Bronchial epithelial cell (primary cell): ENCODE data around the gene CARD10. TPM values are rescaled to one million over a fixed set of nuclear protein-coding genes. Genes with fewer than 3 reads are reported as not detected.

Experiments used
- DNase-seq: peaks from one replicate; pipeline ENCODE4 v3.0.0-alpha.2; 2010; ENCODE audit warnings: low read depth
- FAIRE-seq: peaks from 2 replicates; lab custom pipeline; 2011; peaks lifted over from hg19 to GRCh38; lab: Jason Lieb, UNC
- H3K27me3 ChIP-seq: 2 replicates; pipeline ENCODE4 v1.5.1; 2011; ENCODE audit warnings: low read length; ENCODE audit not compliant: control insufficient read depth, insufficient read depth
- H3K36me3 ChIP-seq: 2 replicates; pipeline ENCODE4 v1.5.1; 2011; ENCODE audit warnings: low read length; ENCODE audit not compliant: control insufficient read depth, insufficient read depth
- H3K4me3 ChIP-seq: 2 replicates; pipeline ENCODE4 v1.5.1; 2011; ENCODE audit warnings: mild to moderate bottlenecking, low read depth, low read length, control low read depth
- CTCF ChIP-seq: IDR thresholded peaks from 2 replicates; pipeline ENCODE4 v1.5.1; 2011; ENCODE audit warnings: mild to moderate bottlenecking, moderate library complexity, low read length, control low read depth, inconsistent platforms; ENCODE audit not compliant: insufficient read depth, severe bottlenecking
- total RNA-seq: library from RNA; depleted of rRNA; stranded (reverse); fragments of >200 nt; gene quantifications from 2 replicates; pipeline ENCODE4 v1.2.1, GENCODE V29; 2014

CARD10 gene
- total RNA-seq, 1 donor from 2014 or later = 14.2 TPM

DNA sequence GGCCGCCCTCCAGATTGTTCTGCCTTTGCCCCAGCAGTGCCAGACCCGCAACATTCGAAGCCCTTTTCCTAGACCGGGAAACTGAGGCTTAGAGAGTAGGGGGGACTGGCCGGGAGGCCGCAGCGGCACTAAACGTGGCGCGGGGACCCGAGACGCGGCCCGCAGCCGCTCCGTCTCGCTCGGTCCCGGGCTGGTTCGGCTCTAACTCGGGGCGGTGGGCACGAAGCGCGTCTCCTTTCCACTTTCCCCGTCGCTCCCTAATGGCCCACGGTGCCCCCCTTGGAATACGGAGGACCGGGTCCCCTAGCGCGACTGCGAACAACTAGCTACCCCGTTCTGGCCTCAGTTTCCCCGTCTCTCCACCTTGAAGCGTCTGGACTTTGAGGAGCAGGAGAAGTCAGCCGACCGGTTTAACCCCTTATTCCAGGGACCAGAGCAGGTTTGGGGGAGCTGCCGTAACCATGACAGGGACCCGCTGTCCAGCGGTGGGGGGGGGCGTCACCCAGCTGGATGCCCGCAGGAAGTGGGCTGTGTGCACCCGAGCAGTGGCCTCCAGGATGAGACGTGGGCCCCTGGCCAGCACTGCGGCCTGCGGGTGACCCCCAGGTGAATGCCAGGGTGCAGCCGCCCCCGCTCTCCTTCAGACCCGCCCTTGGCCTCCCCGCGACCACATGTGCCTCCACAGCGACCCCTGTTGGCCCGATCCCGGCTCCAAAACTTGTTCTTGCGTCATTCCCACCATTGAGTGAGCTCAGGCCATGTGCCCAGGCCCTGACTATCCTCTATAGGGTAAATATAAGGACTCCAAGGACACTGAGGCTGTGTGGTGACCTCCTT lies 42.2 kb upstream of the CARD10 start:
- FAIRE-seq (no peak), DNase-seq (peak; percentile 76)
- H3K4me3 ChIP-seq = peak overlapping the region; percentile 88

GRCh38 chr22:37560608-37561211 lies 41.5 kb upstream of the CARD10 start:
- TF ChIP-seq CTCF = no peak
- Histone ChIP-seq H3K4me3 (peak overlapping the region; percentile 88), H3K36me3 (peaks cover 3% of the 10 kb centered on the region), H3K27me3 (no peaks in the 10 kb centered on the region)
- DNase-seq = no peak
- FAIRE-seq = no peak

More for the DNA sequence above, 42.2 kb upstream of the CARD10 start:
- no peaks in the 10 kb centered on the region for H3K27me3 ChIP-seq
- peak; percentile 96 for TF ChIP-seq CTCF
- H3K36me3 ChIP-seq = peaks cover 9% of the 10 kb centered on the region

GRCh38 chr22:37559901-37560607 lies 40.8 kb upstream of the CARD10 start, which contains the start of gene CDC42EP1:
TSS of gene CDC42EP1 (plus strand) at chr22:37560480. CDS start at chr22:37566350, 5,870 bp downstream.
- TF ChIP-seq CTCF = no peak
- no peak for DNase-seq
- FAIRE-seq = no peak
- no peaks in the 10 kb centered on the region for H3K27me3 ChIP-seq
- peaks cover 2% of the 10 kb centered on the region for H3K36me3 ChIP-seq
- H3K4me3 ChIP-seq = peak within 1 kb of the TSS; percentile 88

DNA sequence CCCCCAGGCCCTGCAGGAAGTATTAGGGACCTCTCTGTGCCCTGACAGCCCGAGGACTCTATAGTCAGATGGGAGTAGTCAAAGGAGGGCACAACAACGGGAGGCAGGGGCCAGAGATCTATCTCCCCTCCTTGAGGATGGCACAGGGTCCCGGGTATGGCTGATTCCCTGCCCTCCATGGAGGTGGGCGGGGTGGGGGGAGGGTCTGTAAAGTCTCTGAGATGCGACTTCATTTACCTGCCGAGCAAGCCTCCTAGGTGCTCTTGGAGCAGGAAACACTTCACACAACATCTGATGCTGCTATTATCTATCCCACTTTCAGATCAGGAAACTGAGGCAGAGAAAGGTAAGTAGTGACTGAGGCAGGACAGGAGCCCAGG lies 40.3 kb upstream of the CARD10 start:
- FAIRE-seq = no peak
- no peak overlapping the region for H3K4me3 ChIP-seq

GRCh38 chr22:37558815-37559214 lies 39.6 kb upstream of the CARD10 start:
- no peak for FAIRE-seq
- TF ChIP-seq CTCF = no peak
- Histone ChIP-seq H3K27me3 (no peaks in the 10 kb centered on the region), H3K4me3 (no peak overlapping the region), H3K36me3 (peaks cover 1% of the 10 kb centered on the region)
- no peak for DNase-seq

More for the DNA sequence above, 40.3 kb upstream of the CARD10 start:
- no peak for DNase-seq
- TF ChIP-seq CTCF = no peak
- Histone ChIP-seq H3K36me3 (peaks cover 2% of the 10 kb centered on the region), H3K27me3 (no peaks in the 10 kb centered on the region)
